Stimulated activated CD4-positive, alpha-beta T cell treated with anti-CD3 and anti-CD28 coated beads, Interleukin-2, amount 100 ng/mL, for 48 hours (primary cell): ENCODE data around the gene LRIG2.

ENCODE experiments used
- DNase-seq, 2 donors: peaks; one replicate each; pipeline ENCODE4 v3.0.0-alpha.2; 2020

LRIG2 gene

DNA sequence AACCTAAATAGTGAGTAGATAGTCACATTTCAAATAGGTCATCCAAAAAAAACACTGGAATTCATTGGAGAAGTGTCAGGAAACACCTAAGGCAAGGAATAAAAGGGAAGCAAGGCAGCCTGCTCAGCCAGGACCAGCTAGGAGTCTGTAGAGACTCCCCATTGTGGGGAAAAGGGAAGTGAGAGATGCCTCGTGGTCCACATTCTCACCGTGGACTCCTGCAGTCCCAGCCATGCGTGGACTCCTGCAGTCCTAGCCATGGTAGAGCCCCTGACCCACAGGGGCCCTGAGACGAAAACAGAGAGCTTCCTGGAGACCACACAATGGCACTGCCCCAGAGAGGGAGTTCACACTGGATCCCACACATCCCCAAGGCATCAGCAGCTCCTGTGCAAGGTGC is 97.5 kb downstream of the LRIG2 start:
- no peak for DNase-seq

DNA sequence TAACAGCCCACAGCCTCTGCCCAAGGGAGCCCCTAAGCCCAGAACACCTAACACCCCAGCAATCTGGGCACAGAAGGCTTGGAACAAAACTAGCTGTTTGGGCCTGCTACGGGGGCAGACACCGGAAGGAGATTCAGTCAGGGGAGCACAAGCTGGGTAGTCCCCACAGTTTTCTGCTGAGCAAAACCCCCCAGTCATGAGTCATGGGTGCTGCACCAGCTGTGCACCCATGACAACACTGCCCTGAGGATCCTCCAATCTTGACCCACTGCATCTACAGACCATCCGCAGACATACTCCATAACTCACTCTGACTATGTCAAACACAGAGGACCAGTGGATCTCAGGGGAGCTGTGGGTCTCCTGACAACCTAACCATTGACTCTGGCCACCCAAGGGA is 105.1 kb downstream of the LRIG2 start:
- no peak for DNase-seq

DNA sequence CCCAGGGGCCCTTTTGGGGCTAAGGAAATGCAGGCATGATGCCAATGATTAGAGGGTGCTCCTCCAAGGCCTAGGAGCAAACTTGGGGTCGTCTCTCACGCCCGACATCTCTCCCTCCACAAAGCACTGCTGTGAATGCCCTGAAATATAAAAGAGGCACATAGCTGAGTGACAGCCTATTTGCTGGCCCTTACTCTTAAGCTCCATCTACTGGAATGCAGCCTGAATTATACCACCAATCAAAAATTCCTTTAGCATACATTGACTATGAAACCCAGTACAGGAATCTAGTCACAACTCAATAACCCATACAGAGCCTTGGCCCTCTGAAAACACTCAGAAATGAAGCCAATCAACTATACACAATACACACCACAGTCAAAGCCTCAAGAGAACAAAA is 105.5 kb downstream of the LRIG2 start:
- DNase-seq, result no peak
